Activated naive CD8-positive, alpha-beta T cell treated with anti-CD3 and anti-CD28 coated beads for 36 hours (primary cell): ENCODE data around the gene KAZN. TPM values are rescaled to one million over a fixed set of nuclear protein-coding genes. Genes with fewer than 3 reads are reported as not detected.

Experiments
- DNase-seq: peaks from one replicate; pipeline ENCODE4 v3.0.0; 2021
- H3K27ac Mint-ChIP-seq: one replicate; pipeline ENCODE4 v1.8.0; 2022; ENCODE audit warnings: mild to moderate bottlenecking, moderate library complexity, mixed read lengths
- H3K27me3 Mint-ChIP-seq: one replicate; pipeline ENCODE4 v1.8.0; 2022; ENCODE audit warnings: mild to moderate bottlenecking, mixed read lengths
- H3K36me3 Mint-ChIP-seq: one replicate; pipeline ENCODE4 v1.8.0; 2021; ENCODE audit warnings: mild to moderate bottlenecking, mixed read lengths
- H3K4me1 Mint-ChIP-seq: one replicate; pipeline ENCODE4 v1.8.0; 2021; ENCODE audit warnings: mixed read lengths
- H3K4me3 Mint-ChIP-seq: one replicate; pipeline ENCODE4 v1.8.0; 2022; ENCODE audit warnings: mild to moderate bottlenecking, moderate library complexity, mixed read lengths
- H3K9me3 Mint-ChIP-seq: one replicate; pipeline ENCODE4 v1.8.0; 2022; ENCODE audit warnings: mixed read lengths
- total RNA-seq, 2 experiments: library from RNA; stranded (reverse); gene quantifications; one replicate each; pipeline ENCODE4 v1.2.3, GENCODE V29; 2021

Gene KAZN
- total RNA-seq, 2 experiments from 2014 or later: 0.74 to 1.5 TPM

GRCh38 chr1:15011661-15012060, 413.2 kb downstream of the KAZN start:
- no peak for DNase-seq
- H3K4me3 Mint-ChIP-seq: no peak overlapping the region
- H3K27ac Mint-ChIP-seq: no peak overlapping the region
- no peaks in the 10 kb centered on the region for H3K36me3 Mint-ChIP-seq
- no peaks in the 10 kb centered on the region for H3K4me1 Mint-ChIP-seq
- H3K27me3 Mint-ChIP-seq: no peaks in the 10 kb centered on the region
- H3K9me3 Mint-ChIP-seq: no peaks in the 10 kb centered on the region

- Mint-ChIP-seq H3K4me3 (no peak overlapping the region), H3K9me3 (no peaks in the 10 kb centered on the region), H3K27ac (no peak overlapping the region), H3K27me3 (no peaks in the 10 kb centered on the region), H3K4me1 (no peaks in the 10 kb centered on the region), H3K36me3 (no peaks in the 10 kb centered on the region)
- DNase-seq: no peak
Observed at GRCh38 chr1:15012822-15013221, 414.3 kb downstream of the KAZN start.

GRCh38 chr1:15013767-15014166, 415.3 kb downstream of the KAZN start:
- H3K27me3 Mint-ChIP-seq: no peaks in the 10 kb centered on the region
- H3K9me3 Mint-ChIP-seq: no peaks in the 10 kb centered on the region

GRCh38 chr1:15014516-15014915, 416.0 kb downstream of the KAZN start:
- no peaks in the 10 kb centered on the region for H3K9me3 Mint-ChIP-seq
- no peak overlapping the region for H3K27ac Mint-ChIP-seq
- H3K4me3 Mint-ChIP-seq: no peak overlapping the region
- H3K27me3 Mint-ChIP-seq: no peaks in the 10 kb centered on the region
- DNase-seq: no peak
- H3K4me1 Mint-ChIP-seq: no peaks in the 10 kb centered on the region
- no peaks in the 10 kb centered on the region for H3K36me3 Mint-ChIP-seq

More at GRCh38 chr1:15013767-15014166, 415.3 kb downstream of the KAZN start:
- Mint-ChIP-seq H3K4me3 (no peak overlapping the region), H3K4me1 (no peaks in the 10 kb centered on the region), H3K27ac (no peak overlapping the region), H3K36me3 (no peaks in the 10 kb centered on the region)
- no peak for DNase-seq

GRCh38 chr1:15016001-15016400, 417.5 kb downstream of the KAZN start:
- no peak overlapping the region for H3K27ac Mint-ChIP-seq
- H3K27me3 Mint-ChIP-seq: no peaks in the 10 kb centered on the region
- no peaks in the 10 kb centered on the region for H3K4me1 Mint-ChIP-seq

GRCh38 chr1:15016526-15016925, 418.0 kb downstream of the KAZN start:
- Mint-ChIP-seq H3K4me1 (no peaks in the 10 kb centered on the region), H3K36me3 (no peaks in the 10 kb centered on the region), H3K27me3 (no peaks in the 10 kb centered on the region), H3K4me3 (no peak overlapping the region), H3K27ac (no peak overlapping the region), H3K9me3 (no peaks in the 10 kb centered on the region)
- DNase-seq: no peak

More at GRCh38 chr1:15016001-15016400, 417.5 kb downstream of the KAZN start:
- DNase-seq: no peak
- no peaks in the 10 kb centered on the region for H3K9me3 Mint-ChIP-seq
- H3K36me3 Mint-ChIP-seq: no peaks in the 10 kb centered on the region
- no peak overlapping the region for H3K4me3 Mint-ChIP-seq

GRCh38 chr1:15017120-15017519, 418.6 kb downstream of the KAZN start:
- Mint-ChIP-seq H3K4me3 (no peak overlapping the region), H3K36me3 (no peaks in the 10 kb centered on the region), H3K27ac (no peak overlapping the region), H3K9me3 (no peaks in the 10 kb centered on the region), H3K4me1 (no peaks in the 10 kb centered on the region), H3K27me3 (no peaks in the 10 kb centered on the region)
- no peak for DNase-seq

GRCh38 chr1:15018767-15019166, 420.3 kb downstream of the KAZN start:
- H3K4me1 Mint-ChIP-seq: no peaks in the 10 kb centered on the region
- no peaks in the 10 kb centered on the region for H3K9me3 Mint-ChIP-seq
- H3K27ac Mint-ChIP-seq: no peak overlapping the region
- DNase-seq: no peak
- no peaks in the 10 kb centered on the region for H3K36me3 Mint-ChIP-seq
- H3K4me3 Mint-ChIP-seq: no peak overlapping the region
- no peaks in the 10 kb centered on the region for H3K27me3 Mint-ChIP-seq

- Mint-ChIP-seq H3K27me3 (no peaks in the 10 kb centered on the region), H3K4me3 (no peak overlapping the region), H3K4me1 (no peaks in the 10 kb centered on the region), H3K9me3 (no peaks in the 10 kb centered on the region), H3K36me3 (no peaks in the 10 kb centered on the region), H3K27ac (no peak overlapping the region)
- no peak for DNase-seq
Observed at GRCh38 chr1:15020943-15021745, 422.7 kb downstream of the KAZN start.

- H3K4me1 Mint-ChIP-seq: no peaks in the 10 kb centered on the region
- H3K27me3 Mint-ChIP-seq: no peaks in the 10 kb centered on the region
- H3K9me3 Mint-ChIP-seq: no peaks in the 10 kb centered on the region
- no peak overlapping the region for H3K27ac Mint-ChIP-seq
- no peak overlapping the region for H3K4me3 Mint-ChIP-seq
- H3K36me3 Mint-ChIP-seq: no peaks in the 10 kb centered on the region
- no peak for DNase-seq
Observed at GRCh38 chr1:15022048-15022447, 423.6 kb downstream of the KAZN start.

GRCh38 chr1:15023205-15023604, 424.7 kb downstream of the KAZN start:
- Mint-ChIP-seq H3K9me3 (no peaks in the 10 kb centered on the region), H3K27ac (no peak overlapping the region), H3K4me3 (no peak overlapping the region), H3K36me3 (no peaks in the 10 kb centered on the region), H3K27me3 (no peaks in the 10 kb centered on the region), H3K4me1 (no peaks in the 10 kb centered on the region)
- DNase-seq: no peak

GRCh38 chr1:15023976-15024375, 425.5 kb downstream of the KAZN start:
- H3K27ac Mint-ChIP-seq: no peak overlapping the region
- no peak for DNase-seq
- H3K36me3 Mint-ChIP-seq: no peaks in the 10 kb centered on the region
- H3K4me1 Mint-ChIP-seq: no peaks in the 10 kb centered on the region
- H3K9me3 Mint-ChIP-seq: no peaks in the 10 kb centered on the region
- no peaks in the 10 kb centered on the region for H3K27me3 Mint-ChIP-seq
- H3K4me3 Mint-ChIP-seq: no peak overlapping the region

- Mint-ChIP-seq H3K9me3 (no peaks in the 10 kb centered on the region), H3K27ac (no peak overlapping the region), H3K4me1 (no peaks in the 10 kb centered on the region), H3K4me3 (no peak overlapping the region), H3K36me3 (no peaks in the 10 kb centered on the region), H3K27me3 (no peaks in the 10 kb centered on the region)
- no peak for DNase-seq
Observed at GRCh38 chr1:15026117-15026489, 427.6 kb downstream of the KAZN start.

GRCh38 chr1:15027515-15027986, 429.1 kb downstream of the KAZN start:
- peak; percentile 15 for DNase-seq
- no peaks in the 10 kb centered on the region for H3K27me3 Mint-ChIP-seq
- H3K4me1 Mint-ChIP-seq: no peaks in the 10 kb centered on the region
- no peaks in the 10 kb centered on the region for H3K36me3 Mint-ChIP-seq
- H3K27ac Mint-ChIP-seq: no peak overlapping the region
- H3K9me3 Mint-ChIP-seq: no peaks in the 10 kb centered on the region
- H3K4me3 Mint-ChIP-seq: no peak overlapping the region

- DNase-seq: no peak
- Mint-ChIP-seq H3K4me3 (no peak overlapping the region), H3K9me3 (no peaks in the 10 kb centered on the region), H3K4me1 (no peaks in the 10 kb centered on the region), H3K27ac (no peak overlapping the region), H3K27me3 (no peaks in the 10 kb centered on the region), H3K36me3 (no peaks in the 10 kb centered on the region)
Observed at GRCh38 chr1:15028102-15028501, 429.6 kb downstream of the KAZN start.

GRCh38 chr1:15028616-15029015, 430.1 kb downstream of the KAZN start:
- no peaks in the 10 kb centered on the region for H3K36me3 Mint-ChIP-seq
- H3K9me3 Mint-ChIP-seq: no peaks in the 10 kb centered on the region
- H3K27me3 Mint-ChIP-seq: no peaks in the 10 kb centered on the region
- no peak overlapping the region for H3K4me3 Mint-ChIP-seq
- no peak overlapping the region for H3K27ac Mint-ChIP-seq
- peaks cover 5% of the 10 kb centered on the region for H3K4me1 Mint-ChIP-seq
- DNase-seq: no peak
